PC-3 (cell line): ENCODE data around the gene SUGP1. TPM values are rescaled to one million over a fixed set of nuclear protein-coding genes. Genes with fewer than 3 reads are reported as not detected.

ENCODE experiments used
- ATAC-seq: fragments of 200-7000 bp; cut with Tn5 transposase; 2 replicates; pipeline ENCODE4 v1.9.1; 2020; ENCODE audit warnings: mild to moderate bottlenecking, moderate library complexity
- BruUV-seq: library from RNA; stranded (reverse); fragments of 400-500 nt; replicated peaks from 2 replicates; lab custom pipeline; 2021; lab: Mats Ljungman, UMichigan
- CTCF ChIA-PET: fragments of 300-600 bp; sonication (Branson Sonifier 250); formaldehyde crosslinking; loops from one replicate; lab custom pipeline; 2022; ENCODE audit warnings: antibody characterized with exemption; lab: Charles Lee
- POLR2A ChIA-PET: fragments of 300-600 bp; sonication (Branson Sonifier 250); formaldehyde crosslinking; loops from one replicate; lab custom pipeline; 2022; ENCODE audit warnings: antibody characterized with exemption; ENCODE audit not compliant: unreplicated experiment; lab: Charles Lee
- DNase-seq: peaks from one replicate; pipeline ENCODE4 v3.0.0-alpha.2; 2015
- H2AFZ ChIP-seq: fragments of 300-600 bp; sonication (generic); 2 replicates; pipeline ENCODE4 v1.6.0; 2016; ENCODE audit warnings: antibody characterized with exemption, low read length
- H3F3A ChIP-seq: fragments of 300-600 bp; sonication (generic); one replicate; pipeline ENCODE4 v1.6.0; 2017; ENCODE audit warnings: antibody characterized with exemption, low read length, control low read depth, mild to moderate bottlenecking; ENCODE audit not compliant: unreplicated experiment
- H3K27ac ChIP-seq: fragments of 300-600 bp; sonication (generic); 2 replicates; pipeline ENCODE4 v1.5.1; 2016; ENCODE audit warnings: mild to moderate bottlenecking, low read length
- H3K27me3 ChIP-seq: fragments of 300-600 bp; sonication (generic); 2 replicates; pipeline ENCODE4 v1.6.1; 2016; ENCODE audit warnings: low read length, mixed read lengths
- H3K36me3 ChIP-seq: fragments of 300-600 bp; sonication (generic); 2 replicates; pipeline ENCODE4 v1.6.1; 2016; ENCODE audit warnings: low read depth, mixed run types, low read length, mixed read lengths
- H3K4me1 ChIP-seq: fragments of 300-600 bp; sonication (generic); 2 replicates; pipeline ENCODE4 v1.5.1; 2016; ENCODE audit warnings: low read length; ENCODE audit not compliant: insufficient read depth
- H3K4me2 ChIP-seq: fragments of 300-600 bp; sonication (generic); 2 replicates; pipeline ENCODE4 v1.6.0; 2016; ENCODE audit warnings: low read length
- H3K4me3 ChIP-seq: fragments of 300-600 bp; sonication (generic); 2 replicates; pipeline ENCODE4 v1.5.1; 2016; ENCODE audit warnings: mild to moderate bottlenecking, low read length, mixed read lengths
- H3K79me2 ChIP-seq: fragments of 300-600 bp; sonication (generic); 2 replicates; pipeline ENCODE4 v1.6.1; 2017; ENCODE audit warnings: low read length, mixed read lengths
- H3K9ac ChIP-seq: fragments of 300-600 bp; sonication (generic); 2 replicates; pipeline ENCODE4 v1.6.0; 2016; ENCODE audit warnings: mild to moderate bottlenecking, low read length
- H3K9me2 ChIP-seq: fragments of 300-600 bp; sonication (generic); replicated peaks from 2 replicates; pipeline ENCODE4 v1.6.1; 2016; ENCODE audit warnings: mixed run types, low read length, mixed read lengths
- H3K9me3 ChIP-seq: fragments of 300-600 bp; sonication (generic); 2 replicates; pipeline ENCODE4 v1.6.1; 2016; ENCODE audit warnings: low read length, mixed read lengths
- H4K20me1 ChIP-seq: fragments of 300-600 bp; sonication (generic); 2 replicates; pipeline ENCODE4 v1.6.1; 2016; ENCODE audit warnings: low read length, mixed read lengths
- EZH2 ChIP-seq: fragments of 300-600 bp; sonication (generic); IDR thresholded peaks from one replicate; pipeline ENCODE4 v1.6.1; 2017; ENCODE audit warnings: antibody characterized with exemption, mild to moderate bottlenecking, low read length; ENCODE audit not compliant: unreplicated experiment
- EZH2phosphoT487 ChIP-seq: fragments of 300-600 bp; sonication (generic); IDR thresholded peaks from 2 replicates; pipeline ENCODE4 v1.6.1; 2018; ENCODE audit warnings: mild to moderate bottlenecking, antibody characterized with exemption, low read length, borderline replicate concordance
- intact Hi-C: fragments of 100-400 bp; cut with micrococcal nuclease; formaldehyde crosslinking; loops from 2 replicates; pipeline ENCODE4 v1.9.0; 2023
- total RNA-seq: library from RNA; depleted of rRNA; stranded (reverse); fragments of >200 nt; gene quantifications from 2 replicates; pipeline ENCODE4 v1.2.3, GENCODE V29; 2014
- TF ChIP-seq, protein P1 (sequence below): fragments of 300-600 bp; sonication (generic); conservative IDR thresholded peaks from 2 replicates; pipeline ENCODE4 v1.5.1; 2017; ENCODE audit warnings: antibody characterized with exemption, low read depth, mild to moderate bottlenecking, low read length

SUGP1 gene
- total RNA-seq, 1 experiment from 2014 or later: 42.1 TPM

GRCh38 chr19:19278315-19278714, 42.0 kb downstream of the SUGP1 start:
- ChIA-PET POLR2A (no interaction called here), CTCF (no interaction called here)
- no peaks in the 10 kb centered on the region for H3K9me2 ChIP-seq
- H3K4me3 ChIP-seq: no peak overlapping the region
- H3K36me3 ChIP-seq: peaks cover 16% of the 10 kb centered on the region
- no peak overlapping the region for H3K4me2 ChIP-seq
- no TSS peak for BruUV-seq
- intact Hi-C loops: no loop called here
- no peak overlapping the region for H3K9ac ChIP-seq
- H2AFZ ChIP-seq: no peak overlapping the region
- no peaks in the 10 kb centered on the region for H3K79me2 ChIP-seq
- H3K27ac ChIP-seq: no peak overlapping the region
- TF ChIP-seq, protein P1, sequence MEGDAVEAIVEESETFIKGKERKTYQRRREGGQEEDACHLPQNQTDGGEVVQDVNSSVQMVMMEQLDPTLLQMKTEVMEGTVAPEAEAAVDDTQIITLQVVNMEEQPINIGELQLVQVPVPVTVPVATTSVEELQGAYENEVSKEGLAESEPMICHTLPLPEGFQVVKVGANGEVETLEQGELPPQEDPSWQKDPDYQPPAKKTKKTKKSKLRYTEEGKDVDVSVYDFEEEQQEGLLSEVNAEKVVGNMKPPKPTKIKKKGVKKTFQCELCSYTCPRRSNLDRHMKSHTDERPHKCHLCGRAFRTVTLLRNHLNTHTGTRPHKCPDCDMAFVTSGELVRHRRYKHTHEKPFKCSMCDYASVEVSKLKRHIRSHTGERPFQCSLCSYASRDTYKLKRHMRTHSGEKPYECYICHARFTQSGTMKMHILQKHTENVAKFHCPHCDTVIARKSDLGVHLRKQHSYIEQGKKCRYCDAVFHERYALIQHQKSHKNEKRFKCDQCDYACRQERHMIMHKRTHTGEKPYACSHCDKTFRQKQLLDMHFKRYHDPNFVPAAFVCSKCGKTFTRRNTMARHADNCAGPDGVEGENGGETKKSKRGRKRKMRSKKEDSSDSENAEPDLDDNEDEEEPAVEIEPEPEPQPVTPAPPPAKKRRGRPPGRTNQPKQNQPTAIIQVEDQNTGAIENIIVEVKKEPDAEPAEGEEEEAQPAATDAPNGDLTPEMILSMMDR: no peak
- TF ChIP-seq EZH2phosphoT487: no peak
- no peak for TF ChIP-seq EZH2
- ATAC-seq (no peak), DNase-seq (no peak)
- H4K20me1 ChIP-seq: no peaks in the 10 kb centered on the region
- H3F3A ChIP-seq: no peaks in the 10 kb centered on the region
- H3K4me1 ChIP-seq: no peaks in the 10 kb centered on the region
- H3K9me3 ChIP-seq: no peaks in the 10 kb centered on the region
- H3K27me3 ChIP-seq: no peaks in the 10 kb centered on the region

- no peak overlapping the region for H2AFZ ChIP-seq
- TF ChIP-seq EZH2 (no peak), EZH2phosphoT487 (no peak)
- TF ChIP-seq, protein P1: no peak
- H3K9me2 ChIP-seq: no peaks in the 10 kb centered on the region
- no peaks in the 10 kb centered on the region for H4K20me1 ChIP-seq
- no peaks in the 10 kb centered on the region for H3K9me3 ChIP-seq
- no peak overlapping the region for H3K9ac ChIP-seq
- intact Hi-C loops: no loop called here
- no peak overlapping the region for H3K4me2 ChIP-seq
- H3F3A ChIP-seq: no peaks in the 10 kb centered on the region
- ChIA-PET CTCF (no interaction called here), POLR2A (no interaction called here)
- BruUV-seq: no TSS peak
- H3K4me3 ChIP-seq: no peak overlapping the region
- ATAC-seq (no peak), DNase-seq (no peak)
- no peaks in the 10 kb centered on the region for H3K27me3 ChIP-seq
- H3K4me1 ChIP-seq: no peaks in the 10 kb centered on the region
- H3K36me3 ChIP-seq: peaks cover 11% of the 10 kb centered on the region
- no peak overlapping the region for H3K27ac ChIP-seq
- no peaks in the 10 kb centered on the region for H3K79me2 ChIP-seq
Observed at GRCh38 chr19:19276851-19277250, 43.5 kb downstream of the SUGP1 start.

DNA sequence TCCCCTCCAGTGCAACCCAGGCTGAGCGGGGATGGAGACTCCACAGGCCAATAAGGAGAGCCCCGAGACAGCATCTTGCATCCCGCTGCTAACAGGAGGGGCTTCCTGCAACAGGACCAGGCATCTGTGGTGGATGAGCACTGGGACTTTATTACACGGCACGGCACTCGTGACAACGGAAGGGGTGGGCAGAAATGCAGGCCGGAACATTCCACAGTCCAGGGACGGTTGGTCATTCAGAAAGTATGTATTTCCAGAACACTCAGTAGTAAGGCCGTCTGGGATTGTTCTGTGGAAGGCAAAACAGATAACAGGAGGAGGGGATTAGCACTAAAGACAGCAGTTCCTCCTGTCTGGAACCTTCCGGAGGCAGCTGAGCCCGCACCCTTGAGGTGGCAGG, 43.9 kb downstream of the SUGP1 start:
- no peaks in the 10 kb centered on the region for H3K79me2 ChIP-seq
- no TSS peak for BruUV-seq
- no peak overlapping the region for H3K9ac ChIP-seq
- CTCF ChIA-PET: no interaction called here
- peaks cover 11% of the 10 kb centered on the region for H3K36me3 ChIP-seq
- H3K4me3 ChIP-seq: no peak overlapping the region
- no peaks in the 10 kb centered on the region for H4K20me1 ChIP-seq
- H3K27ac ChIP-seq: no peak overlapping the region
- no peaks in the 10 kb centered on the region for H3K9me3 ChIP-seq
- no peak for TF ChIP-seq EZH2phosphoT487
- TF ChIP-seq, protein P1: no peak
- no peak for TF ChIP-seq EZH2
- no peaks in the 10 kb centered on the region for H3K27me3 ChIP-seq
- POLR2A ChIA-PET: no interaction called here
- no peak overlapping the region for H3K4me2 ChIP-seq
- no peaks in the 10 kb centered on the region for H3F3A ChIP-seq
- DNase-seq (no peak), ATAC-seq (no peak)
- H2AFZ ChIP-seq: no peak overlapping the region
- intact Hi-C loops: no loop called here
- no peaks in the 10 kb centered on the region for H3K4me1 ChIP-seq
- H3K9me2 ChIP-seq: no peaks in the 10 kb centered on the region
